ENCODE data around the gene TM2D1. TPM values are rescaled to one million over a fixed set of nuclear protein-coding genes. Genes with fewer than 3 reads are reported as not detected.

TM2D1 gene
- total and polyA plus RNA-seq, 9 of the 15 experiments (the other 6 are each of a cell fraction or from before 2014, with no cell fraction given): 24.5 to 65.2 (median 47.7) TPM

- TF ChIP-seq ZBTB1 (CRISPR knock-in tag; IDR thresholded peaks at IDR 0.05; ENCODE audit: borderline replicate concordance, low read depth): no peak
- TF ChIP-seq POLR3G (IDR thresholded peaks at IDR 0.05; ENCODE audit: extremely low read depth, insufficient read length, insufficient replicate concordance): no peak
- TF ChIP-seq HBP1 (CRISPR knock-in tag; IDR thresholded peaks at IDR 0.05): no peak
- TF ChIP-seq ATF1 (CRISPR knock-in tag; IDR thresholded peaks at IDR 0.05): no peak
- TF ChIP-seq ATF1 (tag; IDR thresholded peaks at IDR 0.05): no peak
These were observed 28.0 kb upstream of the TM2D1 start (continued) for GRCh38 chr1:61752921-61753389.

- intact Hi-C loops (cut with micrococcal nuclease): no loop called here
- Histone ChIP-seq H3K9me3 (replicated peaks; ENCODE audit: control insufficient read depth, insufficient read depth, low read depth, low read length) (no peaks in the 10 kb centered on the region), H3K27me3 (ENCODE audit: control insufficient read depth in 2 of 2, insufficient read depth in 2 of 2, low read length in 2 of 2) (no peaks in the 10 kb centered on the region), H3K4me2 (ENCODE audit: insufficient read depth, low read length) (no peak overlapping the region), H3K79me2 (ENCODE audit: control insufficient read depth, insufficient read depth, low read length) (no peaks in the 10 kb centered on the region), H3K9me1 (ENCODE audit: control insufficient read depth, insufficient read depth, low read length) (no peaks in the 10 kb centered on the region), H3K4me1 (replicated peaks in 1 of 2; ENCODE audit: control insufficient read depth in 2 of 2, insufficient read depth in 2 of 2, low read length in 2 of 2) (no peaks in the 10 kb centered on the region; a peak in 1 of 5 replicates), H3K27ac (ENCODE audit: extremely low read depth, low read depth, low read length) (no peak overlapping the region), H4K20me1 (replicated peaks; ENCODE audit: control insufficient read depth, insufficient read depth, low read length) (no peaks in the 10 kb centered on the region), H2AFZ (ENCODE audit: low read depth, low read length) (no peak overlapping the region), H3K36me3 (ENCODE audit: control insufficient read depth, insufficient read depth, low read length) (no peaks in the 10 kb centered on the region), H3K9ac (ENCODE audit: insufficient read depth in 1 of 2, low read depth in 2 of 2, low read length in 2 of 2) (no peak overlapping the region), H3K4me3 (no peak overlapping the region)
- in situ Hi-C loops (cut with MboI): no loop called here
- TF ChIP-seq OTX1 (CRISPR knock-in tag; IDR thresholded peaks at IDR 0.05) (no peak), HMGXB4 (CRISPR knock-in tag; IDR thresholded peaks at IDR 0.05) (no peak), ZNF121 (CRISPR knock-in tag; conservative IDR thresholded peaks at IDR 0.05) (peak; percentile 38; the same call in 1 of the 2 replicates), KLF16 (IDR thresholded peaks at IDR 0.05) (no peak), NR2C2 (CRISPR knock-in tag; IDR thresholded peaks at IDR 0.05) (no peak), NR2C2 (tag; IDR thresholded peaks at IDR 0.05) (no peak), UBTF (IDR thresholded peaks at IDR 0.05; ENCODE audit: borderline replicate concordance in 1 of 2, low read depth in 2 of 2, low read length in 2 of 2) (no peak)
- 15% methylated on average over 2 of the region's 2 CpGs for WGBS (ENCODE audit: insufficient coverage, low coverage, missing lambda C conversion rate)
- POLR2A ChIA-PET: no interaction called here
- CTCF ChIA-PET (ENCODE audit: low intra/inter-chr PET ratio): no interaction called here
- ATAC-seq: no peak
- no TSS peak for BruUV-seq (replicated peaks)
- no peak for DNase-seq (ENCODE audit: extremely low read depth in 1 of 4, low spot score in 3 of 4)
- FAIRE-seq: no peak
These were observed 24.6 kb upstream of the TM2D1 start for GRCh38 chr1:61749574-61749973.

Data from K562 (cell line).